GM23248 (cell line): ENCODE results near the gene DDN. TPM values are rescaled to one million over a fixed set of nuclear protein-coding genes. Genes with fewer than 3 reads are reported as not detected.

Experiments used
- DNase-seq: peaks from one replicate; pipeline ENCODE4 v3.0.0-alpha.2; 2015
- H2AFZ ChIP-seq: fragments of 200-600 bp; sonication (generic); 2 replicates; pipeline ENCODE4 v1.6.1; 2016; ENCODE audit warnings: antibody characterized with exemption
- H3F3A ChIP-seq: fragments of 200-600 bp; sonication (generic); 2 replicates; pipeline ENCODE4 v1.6.1; 2016; ENCODE audit warnings: mild to moderate bottlenecking, antibody characterized with exemption, mixed run types; ENCODE audit not compliant: insufficient read depth
- H3K27ac ChIP-seq: fragments of 200-600 bp; sonication (generic); 2 replicates; pipeline ENCODE4 v1.5.1; 2016; ENCODE audit warnings: mild to moderate bottlenecking
- H3K27me3 ChIP-seq: fragments of 200-600 bp; sonication (generic); replicated peaks from 2 replicates; pipeline ENCODE4 v1.6.1; 2016; ENCODE audit warnings: mild to moderate bottlenecking; ENCODE audit not compliant: insufficient read depth
- H3K36me3 ChIP-seq: fragments of 200-600 bp; sonication (generic); 2 replicates; pipeline ENCODE4 v1.6.1; 2016; ENCODE audit warnings: low read depth, mild to moderate bottlenecking
- H3K4me1 ChIP-seq: fragments of 200-600 bp; sonication (generic); 2 replicates; pipeline ENCODE4 v1.6.1; 2016; ENCODE audit warnings: mild to moderate bottlenecking; ENCODE audit not compliant: insufficient read depth
- H3K4me2 ChIP-seq: fragments of 200-600 bp; sonication (generic); one replicate; pipeline ENCODE4 v1.6.1; 2016; ENCODE audit warnings: mild to moderate bottlenecking; ENCODE audit not compliant: unreplicated experiment
- H3K4me3 ChIP-seq: fragments of 200-600 bp; sonication (generic); 2 replicates; pipeline ENCODE4 v1.5.1; 2016; ENCODE audit warnings: mild to moderate bottlenecking
- H3K79me2 ChIP-seq: fragments of 200-600 bp; sonication (generic); 2 replicates; pipeline ENCODE4 v1.6.1; 2016; ENCODE audit warnings: mild to moderate bottlenecking; ENCODE audit not compliant: insufficient read depth
- H3K9ac ChIP-seq: fragments of 200-600 bp; sonication (generic); 2 replicates; pipeline ENCODE4 v1.6.1; 2016; ENCODE audit warnings: mild to moderate bottlenecking
- H3K9me2 ChIP-seq: fragments of 200-600 bp; sonication (generic); 2 replicates; pipeline ENCODE4 v1.6.1; 2016; ENCODE audit warnings: mixed run types, mild to moderate bottlenecking, moderate library complexity; ENCODE audit not compliant: insufficient read depth
- H3K9me3 ChIP-seq: fragments of 200-600 bp; sonication (generic); one replicate; pipeline ENCODE4 v1.6.1; 2017; ENCODE audit warnings: low read depth
- H4K20me1 ChIP-seq: fragments of 200-600 bp; sonication (generic); 2 replicates; pipeline ENCODE4 v1.6.0; 2016; ENCODE audit not compliant: insufficient read depth
- EZH2 ChIP-seq: fragments of 200-600 bp; sonication (generic); IDR thresholded peaks from 2 replicates; pipeline ENCODE4 v1.6.1; 2018; ENCODE audit warnings: antibody characterized with exemption, mild to moderate bottlenecking; ENCODE audit not compliant: insufficient read depth, poor library complexity, severe bottlenecking
- EZH2phosphoT487 ChIP-seq: fragments of 200-600 bp; sonication (generic); IDR thresholded peaks from 2 replicates; pipeline ENCODE4 v1.6.1; 2018; ENCODE audit warnings: antibody characterized with exemption, moderate library complexity, mild to moderate bottlenecking, low read depth; ENCODE audit not compliant: insufficient read depth
- WGBS, 2 experiments: methylation state at CpG; one replicate each; pipeline ENCODE4 v1.1.6; 2015 to 2017; ENCODE audit warnings: low lambda C conversion rate in 2 of 2, low coverage in 1 of 2; ENCODE audit errors: missing lambda C conversion rate in 2 of 2; 5-methylcytosine and 5-hydroxymethylcytosine counted together
- in situ Hi-C: fragments of 300-500 bp; cut with MboI; formaldehyde crosslinking; loops from 2 replicates; pipeline ENCODE4 v1.15.0; 2020
- polyA plus RNA-seq: library from polyadenylated mRNA; unstranded; fragments of >200 nt; fragmentation: Nextera tagmentation; extraction: Ambion mirVana; gene quantifications from 2 replicates; pipeline ENCODE4 v1.2.1, GENCODE V29; 2016
- total RNA-seq: library from RNA; depleted of rRNA; stranded (reverse); fragments of >200 nt; shearing (Covaris generic); gene quantifications from 2 replicates; pipeline ENCODE4 v1.2.3, GENCODE V29; 2014

Gene DDN
- total and polyA plus RNA-seq, 2 experiments from 2014 or later = not detected

DNA sequence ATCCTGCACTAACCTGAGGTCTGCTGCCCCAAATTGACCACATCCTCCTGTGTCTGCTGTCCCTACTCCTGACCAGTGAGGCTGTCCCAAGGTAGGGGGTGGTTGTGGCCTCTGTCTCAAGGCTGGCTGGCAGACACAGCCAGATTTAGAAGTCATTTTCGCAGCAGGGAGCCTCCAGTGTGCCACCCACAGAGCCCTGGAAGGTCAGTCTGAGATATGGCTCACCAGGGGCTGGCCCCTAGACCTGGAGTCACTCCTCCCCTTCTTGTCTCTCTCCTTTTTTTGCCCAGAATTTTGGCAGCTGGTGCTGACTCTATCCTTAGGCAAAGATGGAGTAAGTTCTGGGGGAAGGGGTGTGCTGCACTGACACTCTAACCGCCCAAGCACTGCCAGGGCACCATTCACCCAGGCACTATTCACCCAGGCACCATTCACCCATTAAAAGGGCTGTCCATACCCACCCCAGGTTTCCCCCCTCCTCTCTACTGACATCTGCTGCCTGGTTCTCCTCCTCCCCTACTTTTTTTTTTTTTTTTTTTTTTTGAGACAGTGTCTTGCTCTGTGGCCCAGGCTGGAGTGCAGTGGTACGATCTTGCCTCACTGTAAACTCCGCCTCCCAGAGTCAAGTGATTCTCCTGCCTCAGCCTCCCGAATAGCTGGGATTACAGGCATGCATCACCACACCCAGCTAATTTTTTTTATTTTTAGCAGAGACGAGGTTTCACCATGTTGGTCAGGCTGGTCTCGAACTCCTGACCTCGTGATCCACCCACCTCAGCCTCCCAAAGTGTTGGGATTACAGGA is 7.7 kb downstream of the DDN start:
- Histone ChIP-seq H3K4me2 (no peak overlapping the region), H3K4me3 (no peak overlapping the region), H3K4me1 (no peaks in the 10 kb centered on the region), H3K9ac (no peak overlapping the region), H3K27ac (no peak overlapping the region), H3K79me2 (no peaks in the 10 kb centered on the region), H3K9me2 (no peaks in the 10 kb centered on the region), H4K20me1 (no peaks in the 10 kb centered on the region), H3F3A (no peaks in the 10 kb centered on the region), H3K36me3 (no peaks in the 10 kb centered on the region), H3K9me3 (no peaks in the 10 kb centered on the region), H2AFZ (no peak overlapping the region), H3K27me3 (peaks cover 23% of the 10 kb centered on the region; the same call in 1 of the 2 replicates)
- in situ Hi-C loops = no loop called here
- DNase-seq = no peak
- no peak for TF ChIP-seq EZH2
- no peak for TF ChIP-seq EZH2phosphoT487
- 35 to 41% methylated on average over 8 of the region's 8 CpGs for WGBS, 2 experiments

- in situ Hi-C loops = no loop called here
- H3K9me2 ChIP-seq = no peaks in the 10 kb centered on the region
- H3K27me3 ChIP-seq = peaks cover 29% of the 10 kb centered on the region
- no peaks in the 10 kb centered on the region for H3K9me3 ChIP-seq
- DNase-seq = no peak
- H3K9ac ChIP-seq = no peak overlapping the region
- H3K4me3 ChIP-seq = no peak overlapping the region
- H3K4me2 ChIP-seq = no peak overlapping the region
- H3F3A ChIP-seq = no peaks in the 10 kb centered on the region
- H3K4me1 ChIP-seq = no peaks in the 10 kb centered on the region
- H3K79me2 ChIP-seq = no peaks in the 10 kb centered on the region
- no peak overlapping the region for H2AFZ ChIP-seq
- H3K36me3 ChIP-seq = no peaks in the 10 kb centered on the region
- H3K27ac ChIP-seq = no peak overlapping the region
- TF ChIP-seq EZH2phosphoT487 (no peak), EZH2 (no peak)
- H4K20me1 ChIP-seq = no peaks in the 10 kb centered on the region
Observed at GRCh38 chr12:48990552-48990951, 8.6 kb downstream of the DDN start.

DNA sequence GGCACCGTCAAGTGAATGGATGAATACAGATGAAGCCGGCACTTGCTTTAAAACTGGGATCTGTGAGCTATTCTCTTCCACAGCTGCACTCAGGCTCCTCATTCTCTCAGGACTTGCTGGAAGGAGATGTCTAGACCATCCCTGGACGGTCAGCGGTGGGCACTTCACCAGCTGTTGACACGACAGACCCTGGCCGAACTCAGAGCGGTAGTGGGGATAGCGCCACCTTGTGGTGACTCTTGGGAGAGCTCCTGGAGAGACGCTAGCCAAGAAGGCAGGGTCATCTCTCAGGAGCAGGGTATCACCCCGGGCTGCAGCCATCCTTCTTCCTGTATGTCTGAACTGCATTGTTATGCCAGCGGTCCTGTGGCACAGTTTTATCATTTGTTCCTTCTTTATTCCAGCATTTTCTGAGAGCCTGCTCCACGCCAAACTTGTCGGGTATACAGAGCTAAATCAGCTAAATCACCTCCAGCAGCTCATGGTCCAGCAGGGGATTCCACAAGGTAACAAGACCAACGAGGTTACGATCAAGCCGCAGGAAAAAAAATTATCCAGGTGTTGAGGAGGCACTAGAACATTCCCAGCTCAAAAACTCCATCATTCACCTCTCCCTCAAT is 11.0 kb downstream of the DDN start:
- Histone ChIP-seq H3K27me3 (peaks cover 47% of the 10 kb centered on the region), H3K27ac (no peak overlapping the region), H3K79me2 (no peaks in the 10 kb centered on the region), H4K20me1 (no peaks in the 10 kb centered on the region), H3K4me3 (no peak overlapping the region), H3K4me1 (no peaks in the 10 kb centered on the region), H2AFZ (no peak overlapping the region), H3K9me3 (no peaks in the 10 kb centered on the region), H3K9ac (no peak overlapping the region), H3K36me3 (no peaks in the 10 kb centered on the region), H3F3A (no peaks in the 10 kb centered on the region), H3K4me2 (no peak overlapping the region), H3K9me2 (no peaks in the 10 kb centered on the region)
- in situ Hi-C loops = no loop called here
- 24 to 25% methylated on average over 16 of the region's 16 CpGs for WGBS, 2 experiments
- peak; percentile 57 for DNase-seq
- TF ChIP-seq EZH2phosphoT487 = no peak
- peak; percentile 18 for TF ChIP-seq EZH2

GRCh38 chr12:48986720-48987291 is 12.4 kb downstream of the DDN start:
- no peaks in the 10 kb centered on the region for H4K20me1 ChIP-seq
- H3K9ac ChIP-seq = no peak overlapping the region
- no peak overlapping the region for H2AFZ ChIP-seq
- H3K4me2 ChIP-seq = no peak overlapping the region
- 41 to 48% methylated on average over 16 to 23 of the region's 23 CpGs for WGBS, 2 experiments
- H3K4me1 ChIP-seq = no peaks in the 10 kb centered on the region
- no peaks in the 10 kb centered on the region for H3F3A ChIP-seq
- no peak overlapping the region for H3K4me3 ChIP-seq
- no peak overlapping the region for H3K27ac ChIP-seq
- no peaks in the 10 kb centered on the region for H3K9me2 ChIP-seq
- peaks cover 59% of the 10 kb centered on the region for H3K27me3 ChIP-seq
- H3K9me3 ChIP-seq = no peaks in the 10 kb centered on the region
- in situ Hi-C loops = no loop called here
- no peaks in the 10 kb centered on the region for H3K36me3 ChIP-seq
- DNase-seq = no peak
- H3K79me2 ChIP-seq = no peaks in the 10 kb centered on the region
- no peak for TF ChIP-seq EZH2phosphoT487
- no peak for TF ChIP-seq EZH2
